Measurements from ENCODE around the gene VAV2.
"Not testable (repeated sequence)": the region's sequence is repeated elsewhere in the genome, so short reads cannot be mapped to it uniquely, and the experiment has no call there.

The VAV2 gene

GRCh38 chr9:133930046-133930681 is 62.0 kb downstream of the VAV2 start:
- no peak for FAIRE-seq
- DNase-seq (ENCODE audit: insufficient read length, low spot score) = no peak
- TF ChIP-seq CTCF (IDR thresholded peaks at IDR 0.05; ENCODE audit: insufficient read depth, missing control alignments) = no peak

DNA sequence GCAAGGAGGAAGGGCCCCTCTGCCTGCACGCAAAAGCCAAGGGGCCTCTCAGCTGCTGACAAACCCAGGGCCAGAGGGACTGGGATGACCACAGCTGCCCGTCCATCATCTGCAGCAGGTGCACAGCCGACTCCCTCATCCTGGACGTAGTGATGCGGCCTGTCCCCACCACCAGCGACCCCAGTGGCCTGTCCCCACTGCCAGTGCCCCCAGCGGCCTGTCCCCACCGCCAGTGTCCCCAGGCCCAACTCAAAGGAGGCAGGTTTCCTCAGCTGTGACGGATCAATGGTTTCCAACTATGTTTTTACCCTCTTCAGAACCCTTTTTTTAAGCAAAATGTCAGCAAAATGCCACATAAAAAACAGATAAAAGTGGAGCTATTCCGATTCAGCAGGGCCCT is 62.5 kb downstream of the VAV2 start:
- no peak for TF ChIP-seq CTCF (IDR thresholded peaks at IDR 0.05; ENCODE audit: insufficient read depth, missing control alignments)
- no peak for FAIRE-seq
- no peak for DNase-seq (ENCODE audit: insufficient read length, low spot score)

GRCh38 chr9:133928248-133928764 is 63.8 kb downstream of the VAV2 start:
- TF ChIP-seq CTCF (IDR thresholded peaks at IDR 0.05; ENCODE audit: insufficient read depth, missing control alignments) = no peak
- DNase-seq (ENCODE audit: insufficient read length, low spot score) = no peak
- no peak for FAIRE-seq

- TF ChIP-seq CTCF (IDR thresholded peaks at IDR 0.05; ENCODE audit: insufficient read depth, missing control alignments) = no peak
- DNase-seq (ENCODE audit: insufficient read length, low spot score) (no peak), FAIRE-seq (no peak)
Observed at GRCh38 chr9:133927041-133927440, 65.1 kb downstream of the VAV2 start.

GRCh38 chr9:133926165-133926856 is 65.8 kb downstream of the VAV2 start:
- DNase-seq (ENCODE audit: insufficient read length, low spot score) (no peak), FAIRE-seq (no peak)
- no peak for TF ChIP-seq CTCF (IDR thresholded peaks at IDR 0.05; ENCODE audit: insufficient read depth, missing control alignments)

GRCh38 chr9:133924453-133924852 is 67.7 kb downstream of the VAV2 start:
- TF ChIP-seq CTCF (IDR thresholded peaks at IDR 0.05; ENCODE audit: insufficient read depth, missing control alignments) = no peak
- FAIRE-seq (no peak), DNase-seq (ENCODE audit: insufficient read length, low spot score) (no peak)

DNA sequence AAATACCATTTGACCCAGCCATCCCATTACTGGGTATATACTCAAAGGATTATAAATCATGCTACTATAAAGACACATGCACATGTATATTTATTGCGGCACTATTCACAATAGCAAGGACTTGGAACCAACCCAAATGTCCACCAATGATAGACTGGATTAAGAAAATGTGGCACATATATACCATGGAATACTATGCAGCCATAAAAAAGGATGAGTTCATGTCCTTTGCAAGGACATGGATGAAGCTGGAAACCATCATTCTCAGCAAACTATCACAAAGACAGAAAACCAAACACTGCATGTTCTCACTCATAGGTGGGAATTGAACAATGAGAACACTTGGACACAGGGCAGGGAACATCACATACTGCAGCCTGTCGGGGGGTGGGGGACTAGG is 68.5 kb downstream of the VAV2 start:
- FAIRE-seq; DNase-seq (ENCODE audit: insufficient read length, low spot score): not testable (repeated sequence)

Measured in D721Med (cell line).